Nephron progenitor cell (in vitro differentiated cells): ENCODE results near the gene BARHL2.

Experiments used
- DNase-seq: peaks from one replicate; pipeline ENCODE4 v3.0.0; 2021
- H3K27ac Mint-ChIP-seq: 2 replicates; pipeline ENCODE4 v1.8.0; 2021; ENCODE audit warnings: mild to moderate bottlenecking, moderate library complexity, mixed read lengths
- H3K27me3 Mint-ChIP-seq: 2 replicates; pipeline ENCODE4 v1.8.0; 2021; ENCODE audit warnings: mild to moderate bottlenecking, low read depth, mixed read lengths; ENCODE audit not compliant: poor library complexity
- H3K36me3 Mint-ChIP-seq: 2 replicates; pipeline ENCODE4 v1.8.0; 2021; ENCODE audit warnings: low read depth, mixed read lengths
- H3K4me1 Mint-ChIP-seq: 2 replicates; pipeline ENCODE4 v1.8.0; 2021; ENCODE audit warnings: mixed read lengths
- H3K4me3 Mint-ChIP-seq: 2 replicates; pipeline ENCODE4 v1.8.0; 2021; ENCODE audit warnings: mild to moderate bottlenecking, moderate library complexity, mixed read lengths
- H3K9me3 Mint-ChIP-seq: 2 replicates; pipeline ENCODE4 v1.8.0; 2021; ENCODE audit warnings: mild to moderate bottlenecking, moderate library complexity, mixed read lengths
- CTCF ChIP-seq: fragments of 200-600 bp; sonication (generic); IDR thresholded peaks from 2 replicates; pipeline ENCODE4 v1.5.0; 2021; ENCODE audit warnings: antibody characterized with exemption

BARHL2 gene

GRCh38 chr1:90716552-90717355, at the start of gene BARHL2:
Gene BARHL2, minus strand, starts transcription at chr1:90717302. Its CDS starts 107 bp downstream, at chr1:90717195.
- Mint-ChIP-seq H3K27ac (no peak within 1 kb of the TSS), H3K36me3 (no peaks in the 10 kb centered on the region), H3K27me3 (peaks cover 100% of the 10 kb centered on the region), H3K4me1 (peaks cover 22% of the 10 kb centered on the region), H3K4me3 (peak within 1 kb of the TSS; percentile 77), H3K9me3 (peaks cover 3% of the 10 kb centered on the region)
- peak; percentile 38 for DNase-seq
- TF ChIP-seq CTCF, result no peak

GRCh38 chr1:90763930-90764329, 46.8 kb upstream of the BARHL2 start:
- Mint-ChIP-seq H3K4me3 (no peak overlapping the region), H3K9me3 (no peaks in the 10 kb centered on the region), H3K27ac (no peak overlapping the region), H3K27me3 (peaks cover 49% of the 10 kb centered on the region), H3K4me1 (peaks cover 14% of the 10 kb centered on the region), H3K36me3 (no peaks in the 10 kb centered on the region)
- no peak for TF ChIP-seq CTCF
- no peak for DNase-seq

- H3K27ac Mint-ChIP-seq, result no peak overlapping the region
- no peak overlapping the region for H3K4me3 Mint-ChIP-seq
- no peak for TF ChIP-seq CTCF
- H3K9me3 Mint-ChIP-seq, result no peaks in the 10 kb centered on the region
- no peak for DNase-seq
- H3K36me3 Mint-ChIP-seq, result no peaks in the 10 kb centered on the region
- H3K4me1 Mint-ChIP-seq, result peaks cover 14% of the 10 kb centered on the region
- peaks cover 53% of the 10 kb centered on the region for H3K27me3 Mint-ChIP-seq
Observed at GRCh38 chr1:90763506-90763905, 46.4 kb upstream of the BARHL2 start.

- Mint-ChIP-seq H3K4me1 (peaks cover 14% of the 10 kb centered on the region), H3K36me3 (no peaks in the 10 kb centered on the region), H3K4me3 (peak overlapping the region; percentile 47), H3K27ac (no peak overlapping the region), H3K27me3 (peaks cover 55% of the 10 kb centered on the region), H3K9me3 (no peaks in the 10 kb centered on the region)
- TF ChIP-seq CTCF, result no peak
- DNase-seq, result peak; percentile 19
Observed at GRCh38 chr1:90761781-90762589, 44.9 kb upstream of the BARHL2 start.

GRCh38 chr1:90761156-90761555, 44.1 kb upstream of the BARHL2 start:
- peak; percentile 5 for DNase-seq
- Mint-ChIP-seq H3K4me3 (peak overlapping the region; percentile 30), H3K27ac (no peak overlapping the region), H3K27me3 (peaks cover 57% of the 10 kb centered on the region), H3K36me3 (no peaks in the 10 kb centered on the region), H3K4me1 (peaks cover 14% of the 10 kb centered on the region), H3K9me3 (no peaks in the 10 kb centered on the region)
- TF ChIP-seq CTCF, result no peak
